HepG2 (cell line): ENCODE results near the gene GFAP. TPM values are rescaled to one million over a fixed set of nuclear protein-coding genes. Genes with fewer than 3 reads are reported as not detected.

Experiments
- ATAC-seq: fragments of 200-7000 bp; cut with Tn5 transposase; 3 replicates; pipeline ENCODE4 v1.9.1; 2020; ENCODE audit warnings: mild to moderate bottlenecking, moderate library complexity
- BruUV-seq: library from RNA; stranded (reverse); fragments of 400-500 nt; replicated peaks from 2 replicates; lab custom pipeline; 2021; lab: Mats Ljungman, UMichigan
- CTCF ChIA-PET: fragments of 300-600 bp; formaldehyde crosslinking; extraction: SDS; loops from one replicate; lab custom pipeline; 2021; ENCODE audit warnings: low total read pairs, inconsistent platforms, low intra/inter-chr PET ratio; lab: Yijun Ruan, JAX
- POLR2A ChIA-PET: fragments of 350-600 bp; sonication (Branson Sonifier 250); formaldehyde crosslinking; loops from one replicate; lab custom pipeline; 2020; ENCODE audit warnings: antibody characterized with exemption, inconsistent platforms; lab: Yijun Ruan, JAX
- DNase-seq: peaks from one replicate; pipeline ENCODE4 v3.0.0-alpha.2; 2015; ENCODE audit warnings: low spot score
- FAIRE-seq: peaks from 3 replicates; lab custom pipeline; 2011; peaks lifted over from hg19 to GRCh38; lab: Jason Lieb, UNC
- H2AFZ ChIP-seq: one replicate; pipeline ENCODE4 v1.6.1; 2011; ENCODE audit warnings: low read length, inconsistent platforms
- H3K27ac ChIP-seq: fragments of 300-600 bp; 3 replicates; pipeline ENCODE4 v1.8.0; 2011; ENCODE audit warnings: mixed run types, mild to moderate bottlenecking, mixed read lengths, low read length, inconsistent platforms; ENCODE audit not compliant: insufficient read depth; ENCODE audit errors: extremely low read length
- H3K27me3 ChIP-seq, 2 experiments: fragments of 200-600 bp in 1 of 2; 2 replicates in 1 of 2; 3 replicates in 1 of 2; pipeline versions ENCODE4 v1.6.0 to v1.8.0; 2011; ENCODE audit warnings: low read length in 2 of 2, mild to moderate bottlenecking in 2 of 2, moderate library complexity in 2 of 2, inconsistent platforms in 1 of 2; ENCODE audit not compliant: insufficient read depth in 2 of 2, control insufficient read depth in 1 of 2
- H3K36me3 ChIP-seq, 2 experiments: fragments of 200-600 bp in 1 of 2; replicated peaks in 1 of 2; 2 replicates in 1 of 2; 3 replicates in 1 of 2; pipeline versions ENCODE4 v1.5.1 to v1.8.0; 2011; ENCODE audit warnings: low read length in 2 of 2, inconsistent platforms in 1 of 2; ENCODE audit not compliant: insufficient read depth in 2 of 2, control insufficient read depth in 1 of 2
- H3K4me1 ChIP-seq: 2 replicates; pipeline ENCODE4 v1.5.1; 2012; ENCODE audit warnings: low read length, inconsistent platforms; ENCODE audit not compliant: insufficient read depth
- H3K4me2 ChIP-seq: 2 replicates; pipeline ENCODE4 v1.6.0; 2011; ENCODE audit warnings: low read depth, low read length, inconsistent platforms
- H3K4me3 ChIP-seq, 3 experiments: fragments of 200-600 bp in 1 of 3; sonication (generic), shearing (Covaris generic) in 1 of 3; replicated peaks in 1 of 3; 2 replicates each; pipeline ENCODE4 v1.5.1; 2011 to 2016; ENCODE audit warnings: low read length in 3 of 3, inconsistent platforms in 2 of 3, low read depth in 2 of 3, mild to moderate bottlenecking in 2 of 3, control low read depth in 1 of 3, mixed read lengths in 1 of 3; ENCODE audit not compliant: insufficient read depth in 1 of 3
- H3K79me2 ChIP-seq: one replicate; pipeline ENCODE4 v1.6.1; 2011; ENCODE audit warnings: low read length, inconsistent platforms; ENCODE audit not compliant: insufficient read depth
- H3K9ac ChIP-seq: 2 replicates; pipeline ENCODE4 v1.6.0; 2011; ENCODE audit warnings: mild to moderate bottlenecking, low read depth, low read length, inconsistent platforms; ENCODE audit not compliant: insufficient read depth
- H3K9me3 ChIP-seq: 2 replicates; pipeline ENCODE4 v1.5.1; 2012; ENCODE audit warnings: mild to moderate bottlenecking, low read length
- H4K20me1 ChIP-seq: 2 replicates; pipeline ENCODE4 v1.6.0; 2011; ENCODE audit warnings: inconsistent platforms, mild to moderate bottlenecking, low read length, moderate library complexity; ENCODE audit not compliant: insufficient read depth
- ATF7 ChIP-seq, 2 experiments: fragments of 450-650 bp in 1 of 2; sonication (generic) in 1 of 2; formaldehyde crosslinking in 1 of 2; IDR thresholded peaks; 2 replicates each; pipeline versions ENCODE4 v1.4.0 to v1.6.1; 2016 to 2020; ENCODE audit warnings: antibody characterized with exemption in 1 of 2, mild to moderate bottlenecking in 1 of 2, missing genetic modification reagents in 1 of 2
- FUBP1 ChIP-seq: sonication (generic); formaldehyde crosslinking; IDR thresholded peaks from 2 replicates; pipeline ENCODE4 v1.5.1; 2020; ENCODE audit warnings: missing genetic modification reagents, mild to moderate bottlenecking, borderline replicate concordance
- GATAD1 ChIP-seq: IDR thresholded peaks from 2 replicates; pipeline ENCODE4 v1.6.1; 2016; ENCODE audit warnings: missing genetic modification reagents, missing compliant biosample characterization
- SMARCC2 ChIP-seq: fragments of 450-650 bp; IDR thresholded peaks from 2 replicates; pipeline ENCODE4 v1.6.1; 2017; ENCODE audit warnings: antibody characterized with exemption, mild to moderate bottlenecking
- USF2 ChIP-seq, 2 experiments: sonication (generic) in 1 of 2; formaldehyde crosslinking in 1 of 2; IDR thresholded peaks; 2 replicates each; pipeline versions ENCODE4 v1.5.1 to v1.6.1; 2011 to 2020; ENCODE audit warnings: borderline replicate concordance in 1 of 2, low read depth in 1 of 2, low read length in 1 of 2, mild to moderate bottlenecking in 1 of 2, missing genetic modification reagents in 1 of 2, moderate library complexity in 1 of 2
- ZFX ChIP-seq: sonication (generic); formaldehyde crosslinking; IDR thresholded peaks from 2 replicates; pipeline ENCODE4 v1.4.0; 2020; ENCODE audit warnings: mild to moderate bottlenecking, low read depth, missing genetic modification reagents, moderate library complexity
- ZNF652 ChIP-seq: IDR thresholded peaks from 2 replicates; pipeline ENCODE4 v1.6.1; 2016; ENCODE audit warnings: low read depth, borderline replicate concordance
- ZNF724P ChIP-seq: sonication (generic); formaldehyde crosslinking; IDR thresholded peaks from 2 replicates; pipeline ENCODE4 v1.8.0; 2022; ENCODE audit warnings: missing genetic modification reagents, borderline replicate concordance
- WGBS: methylation state at CpG from one replicate; pipeline ENCODE4 v1.1.6; 2017; ENCODE audit warnings: low lambda C conversion rate; 5-methylcytosine and 5-hydroxymethylcytosine counted together
- in situ Hi-C: cut with HindIII; loops from 2 replicates; pipeline ENCODE4 v1.10.0; 2017; ENCODE audit warnings: low pct_unique_long_range_greater_than_20kb; ENCODE audit not compliant: extremely low pct_ligation_motif_present
- intact Hi-C: fragments of 100-400 bp; cut with micrococcal nuclease; formaldehyde crosslinking; loops from one replicate; pipeline ENCODE4 v1.10.0; 2022; ENCODE audit not compliant: unreplicated experiment
- polyA plus RNA-seq, 8 experiments: library from polyadenylated mRNA; depleted of rRNA in 3 of 8; stranded (reverse) in 7 of 8; unstranded in 1 of 8; fragments of >200 nt; fragmentation: Illumina TruSeq in 4 of 8; extraction: Trizol in 4 of 8; gene quantifications; 2 replicates each; pipeline versions ENCODE4 v1.2.1 to v1.2.3, GENCODE V29; 2011 to 2016; ENCODE audit warnings: low read depth in 4 of 8, missing spikeins in 1 of 8, mixed read lengths in 1 of 8; ENCODE audit not compliant: insufficient read depth in 1 of 8
- total RNA-seq, 5 experiments: library from RNA; depleted of rRNA; stranded (reverse); fragments of >200 nt; fragmentation: Illumina TruSeq; extraction: Trizol; gene quantifications; 2 replicates each; pipeline ENCODE4 v1.2.3, GENCODE V29; 2016; ENCODE audit warnings: low read depth in 1 of 5

GFAP gene
- total and polyA plus RNA-seq, 2 of the 13 experiments (the other 11 are each of a cell fraction or from before 2014, with no cell fraction given), result 0.11 to 0.29 TPM

GRCh38 chr17:44956998-44957981 is 42.0 kb upstream of the GFAP start (continued):
- no peak for TF ChIP-seq FUBP1 (CRISPR knock-in tag)
- TF ChIP-seq GATAD1, result no peak
- TF ChIP-seq ATF7 (IDR thresholded peaks at IDR 0.05), result no peak
- TF ChIP-seq ATF7 (CRISPR knock-in tag; IDR thresholded peaks at IDR 0.05), result no peak
- TF ChIP-seq ZNF724P, result no peak
- TF ChIP-seq ZFX, result peak; percentile 63; the same call in 1 of the 2 replicates
- no peak for TF ChIP-seq SMARCC2

GRCh38 chr17:44955674-44956425 is 40.5 kb upstream of the GFAP start:
- 50% methylated on average over 7 of the region's 8 CpGs for WGBS
- no peak for DNase-seq
- in situ Hi-C loops (no loop called here), intact Hi-C loops (no loop called here)
- Histone ChIP-seq H3K36me3 (no peaks in the 10 kb centered on the region), H3K9ac (no peak overlapping the region), H3K4me2 (peak overlapping the region; percentile 84; the same call in 1 of the 2 replicates), H3K79me2 (no peaks in the 10 kb centered on the region), H3K4me3 (no peak overlapping the region), H3K9me3 (no peaks in the 10 kb centered on the region), H4K20me1 (no peaks in the 10 kb centered on the region), H2AFZ (no peak overlapping the region), H3K4me1 (peaks cover 27% of the 10 kb centered on the region), H3K27ac (no peak overlapping the region), H3K27me3 (peaks cover 0 to 9% of the 10 kb centered on the region in 2 experiments; a peak in 1 of 5 replicates)
- BruUV-seq, result no TSS peak
- ChIA-PET CTCF (no interaction called here), POLR2A (no interaction called here)
- no peak for ATAC-seq
- FAIRE-seq, result no peak
- TF ChIP-seq ZNF652 (CRISPR knock-in tag) (peak; percentile 31; the same call in 1 of the 2 replicates), USF2 (IDR thresholded peaks at IDR 0.05; ENCODE audit: low read depth, low read length) (no peak), USF2 (CRISPR knock-in tag; IDR thresholded peaks at IDR 0.05; ENCODE audit: borderline replicate concordance) (no peak)
